WTC11 (cell line): ENCODE results near the gene CSH1. TPM values are rescaled to one million over a fixed set of nuclear protein-coding genes. Genes with fewer than 3 reads are reported as not detected.

ENCODE experiments used
- ATAC-seq: fragments of 200-7000 bp; cut with Tn5 transposase; 2 replicates; pipeline ENCODE4 v1.10.0; 2021; ENCODE audit warnings: mild to moderate bottlenecking, moderate library complexity
- CTCF ChIA-PET: fragments of 300-600 bp; sonication (Branson Sonifier 250); formaldehyde crosslinking; loops from one replicate; lab custom pipeline; 2021; ENCODE audit warnings: antibody characterized with exemption; lab: Charles Lee
- POLR2A ChIA-PET: fragments of 350-600 bp; sonication (Branson Sonifier 250); formaldehyde crosslinking; loops from one replicate; lab custom pipeline; 2021; ENCODE audit warnings: antibody characterized with exemption; lab: Charles Lee
- DNase-seq: peaks from one replicate; pipeline ENCODE4 v3.0.0; 2021; ENCODE audit warnings: low spot score
- H3K27ac Mint-ChIP-seq: 2 replicates; pipeline ENCODE4 v1.8.0; 2021; ENCODE audit warnings: mixed read lengths
- H3K27me3 Mint-ChIP-seq: 2 replicates; pipeline ENCODE4 v1.8.0; 2021; ENCODE audit warnings: low read depth, mild to moderate bottlenecking, moderate library complexity, mixed read lengths
- H3K36me3 Mint-ChIP-seq: 2 replicates; pipeline ENCODE4 v1.8.0; 2021; ENCODE audit warnings: mixed read lengths
- H3K4me1 Mint-ChIP-seq: 2 replicates; pipeline ENCODE4 v1.8.0; 2022; ENCODE audit warnings: mixed read lengths
- H3K4me3 Mint-ChIP-seq: 2 replicates; pipeline ENCODE4 v1.8.0; 2021; ENCODE audit warnings: mild to moderate bottlenecking, moderate library complexity, mixed read lengths
- H3K9me3 Mint-ChIP-seq: 2 replicates; pipeline ENCODE4 v1.8.0; 2021; ENCODE audit warnings: mixed read lengths
- AR ChIP-seq: fragments of 250-450 bp; sonication (Bioruptor Pico); IDR thresholded peaks from 2 replicates; pipeline ENCODE4 v1.9.0; 2021; ENCODE audit warnings: mild to moderate bottlenecking
- CBFB ChIP-seq: sonication (generic); formaldehyde crosslinking; IDR thresholded peaks from 2 replicates; pipeline ENCODE4 v1.8.1; 2022; ENCODE audit warnings: mild to moderate bottlenecking, low read depth, missing genetic modification reagents
- ETV6 ChIP-seq: sonication (generic); formaldehyde crosslinking; IDR thresholded peaks from 2 replicates; pipeline ENCODE4 v1.8.1; 2022; ENCODE audit warnings: mild to moderate bottlenecking, missing genetic modification reagents
- FOXP4 ChIP-seq: sonication (generic); formaldehyde crosslinking; IDR thresholded peaks from 2 replicates; pipeline ENCODE4 v1.8.0; 2022; ENCODE audit warnings: mild to moderate bottlenecking, missing genetic modification reagents
- GTF2I ChIP-seq: fragments of 250-450 bp; sonication (Bioruptor Pico); conservative IDR thresholded peaks from 2 replicates; pipeline ENCODE4 v1.4.0; 2021; ENCODE audit warnings: mild to moderate bottlenecking
- HMGA2 ChIP-seq: fragments of 250-450 bp; sonication (Bioruptor Pico); IDR thresholded peaks from 2 replicates; pipeline ENCODE4 v1.4.0; 2021; ENCODE audit warnings: mild to moderate bottlenecking, moderate library complexity
- JAZF1 ChIP-seq: fragments of 250-450 bp; sonication (Bioruptor Pico); IDR thresholded peaks from 2 replicates; pipeline ENCODE4 v1.9.0; 2021; ENCODE audit warnings: moderate library complexity, mild to moderate bottlenecking, inconsistent platforms
- MAX ChIP-seq: sonication (generic); formaldehyde crosslinking; IDR thresholded peaks from 2 replicates; pipeline ENCODE4 v1.8.0; 2022; ENCODE audit warnings: mild to moderate bottlenecking, missing genetic modification reagents
- MXD4 ChIP-seq: fragments of 250-450 bp; sonication (Bioruptor Pico); IDR thresholded peaks from 2 replicates; pipeline ENCODE4 v1.8.0; 2021; ENCODE audit warnings: mild to moderate bottlenecking, moderate library complexity, borderline replicate concordance
- NFATC4 ChIP-seq: fragments of 250-450 bp; sonication (Bioruptor Pico); IDR thresholded peaks from 2 replicates; pipeline ENCODE4 v1.9.0; 2021; ENCODE audit warnings: mild to moderate bottlenecking
- RORB ChIP-seq: fragments of 250-450 bp; sonication (Bioruptor Pico); IDR thresholded peaks from 2 replicates; pipeline ENCODE4 v1.9.0; 2021; ENCODE audit warnings: mild to moderate bottlenecking
- SMAD4 ChIP-seq: sonication (generic); formaldehyde crosslinking; IDR thresholded peaks from 2 replicates; pipeline ENCODE4 v1.8.0; 2022; ENCODE audit warnings: mild to moderate bottlenecking, missing genetic modification reagents
- SP1 ChIP-seq: sonication (generic); formaldehyde crosslinking; conservative IDR thresholded peaks from 2 replicates; pipeline ENCODE4 v1.8.1; 2022; ENCODE audit warnings: missing genetic modification reagents
- TEAD4 ChIP-seq: sonication (generic); formaldehyde crosslinking; IDR thresholded peaks from 2 replicates; pipeline ENCODE4 v1.8.0; 2022; ENCODE audit warnings: mild to moderate bottlenecking, missing genetic modification reagents
- USF1 ChIP-seq: sonication (generic); formaldehyde crosslinking; IDR thresholded peaks from 2 replicates; pipeline ENCODE4 v1.8.0; 2022; ENCODE audit warnings: mild to moderate bottlenecking, missing genetic modification reagents
- ZNF138 ChIP-seq: sonication (generic); formaldehyde crosslinking; conservative IDR thresholded peaks from 2 replicates; pipeline ENCODE4 v1.8.1; 2022; ENCODE audit warnings: mild to moderate bottlenecking, moderate library complexity, missing genetic modification reagents
- ZNF219 ChIP-seq: sonication (generic); formaldehyde crosslinking; IDR thresholded peaks from 2 replicates; pipeline ENCODE4 v1.8.0; 2023; ENCODE audit warnings: missing genetic modification reagents, mild to moderate bottlenecking, borderline replicate concordance
- ZNF281 ChIP-seq: sonication (generic); formaldehyde crosslinking; IDR thresholded peaks from 2 replicates; pipeline ENCODE4 v1.8.0; 2023; ENCODE audit warnings: mild to moderate bottlenecking, missing genetic modification reagents
- ZNF317 ChIP-seq: sonication (generic); formaldehyde crosslinking; IDR thresholded peaks from 2 replicates; pipeline ENCODE4 v1.8.1; 2023; ENCODE audit warnings: low read depth, mild to moderate bottlenecking, moderate library complexity, missing genetic modification reagents, borderline replicate concordance
- ZNF396 ChIP-seq: fragments of 250-450 bp; sonication (Bioruptor Pico); IDR thresholded peaks from 2 replicates; pipeline ENCODE4 v1.8.0; 2021; ENCODE audit warnings: mild to moderate bottlenecking, moderate library complexity, borderline replicate concordance
- total RNA-seq: library from RNA; stranded (reverse); gene quantifications from 3 replicates; pipeline ENCODE4 v1.2.3, GENCODE V29; 2021
- TF ChIP-seq, protein P1 (sequence below): fragments of 250-450 bp; sonication (Bioruptor Pico); IDR thresholded peaks from 2 replicates; pipeline ENCODE4 v1.8.0; 2021; ENCODE audit warnings: mild to moderate bottlenecking
- TF ChIP-seq, protein P2 (sequence below): sonication (generic); formaldehyde crosslinking; conservative IDR thresholded peaks from 2 replicates; pipeline ENCODE4 v1.8.1; 2022; ENCODE audit warnings: mild to moderate bottlenecking, missing genetic modification reagents

The CSH1 gene
- total RNA-seq, 1 experiment from 2014 or later: not detected

- TF ChIP-seq ZNF317 (CRISPR knock-in tag) (0 out of 2 replicates have a peak, but pooled peaks have one; percentile 24), ZNF219 (CRISPR knock-in tag) (no peak; the same call in 1 of the 2 replicates), NFATC4 (CRISPR knock-in tag) (no peak), USF1 (CRISPR knock-in tag) (peak; percentile 94), ZNF281 (CRISPR knock-in tag) (peak; percentile 71)
These were observed 47.3 kb downstream of the CSH1 start (continued) for GRCh38 chr17:63848834-63849689.

GRCh38 chr17:63847525-63848249 is 48.7 kb downstream of the CSH1 start:
- POLR2A ChIA-PET: interaction anchor here (0.7 kb wide), 1 partner anchor 9 kb away, joined by 3 read pairs; no protein-coding TSS in a partner anchor
- Mint-ChIP-seq H3K9me3 (peaks cover 12% of the 10 kb centered on the region), H3K27ac (no peak overlapping the region), H3K27me3 (peaks cover 78% of the 10 kb centered on the region), H3K36me3 (peaks cover 6% of the 10 kb centered on the region)
- DNase-seq: no peak
- CTCF ChIA-PET: interaction anchor here (1.4 to 3.9 kb wide), 5 partner anchors 11 to 105 kb away, joined by 4 to 43 read pairs (median 6); no protein-coding TSS in a partner anchor
- TF ChIP-seq, protein P1, sequence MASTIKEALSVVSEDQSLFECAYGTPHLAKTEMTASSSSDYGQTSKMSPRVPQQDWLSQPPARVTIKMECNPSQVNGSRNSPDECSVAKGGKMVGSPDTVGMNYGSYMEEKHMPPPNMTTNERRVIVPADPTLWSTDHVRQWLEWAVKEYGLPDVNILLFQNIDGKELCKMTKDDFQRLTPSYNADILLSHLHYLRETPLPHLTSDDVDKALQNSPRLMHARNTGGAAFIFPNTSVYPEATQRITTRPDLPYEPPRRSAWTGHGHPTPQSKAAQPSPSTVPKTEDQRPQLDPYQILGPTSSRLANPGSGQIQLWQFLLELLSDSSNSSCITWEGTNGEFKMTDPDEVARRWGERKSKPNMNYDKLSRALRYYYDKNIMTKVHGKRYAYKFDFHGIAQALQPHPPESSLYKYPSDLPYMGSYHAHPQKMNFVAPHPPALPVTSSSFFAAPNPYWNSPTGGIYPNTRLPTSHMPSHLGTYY (CRISPR knock-in tag): no peak
- TF ChIP-seq CBFB (CRISPR knock-in tag) (no peak), ZNF396 (CRISPR knock-in tag) (no peak), SMAD4 (CRISPR knock-in tag) (no peak), RORB (CRISPR knock-in tag) (no peak), JAZF1 (CRISPR knock-in tag) (no peak), USF1 (CRISPR knock-in tag) (no peak), TEAD4 (CRISPR knock-in tag) (no peak), MAX (no peak), GTF2I (CRISPR knock-in tag) (no peak), ZNF317 (CRISPR knock-in tag) (no peak), HMGA2 (CRISPR knock-in tag) (no peak), MXD4 (CRISPR knock-in tag) (no peak), FOXP4 (CRISPR knock-in tag) (no peak), ZNF138 (CRISPR knock-in tag) (no peak), ETV6 (CRISPR knock-in tag) (no peak), SP1 (CRISPR knock-in tag) (no peak), AR (CRISPR knock-in tag) (no peak)
- TF ChIP-seq, protein P2, sequence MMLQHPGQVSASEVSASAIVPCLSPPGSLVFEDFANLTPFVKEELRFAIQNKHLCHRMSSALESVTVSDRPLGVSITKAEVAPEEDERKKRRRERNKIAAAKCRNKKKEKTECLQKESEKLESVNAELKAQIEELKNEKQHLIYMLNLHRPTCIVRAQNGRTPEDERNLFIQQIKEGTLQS (CRISPR knock-in tag): no peak
- TF ChIP-seq, all 79 proteins: peak for 0
- Mint-ChIP-seq H3K4me1 (0 out of 2 replicates have a peak, but pooled peaks cover 4% of the 10 kb centered on the region), H3K4me3 (peak overlapping the region; percentile 16; the same call in 1 of the 2 replicates)
- ATAC-seq: no peak
